Activated CD4-positive, alpha-beta T cell treated with anti-CD3 and anti-CD28 coated beads, Interleukin-2, amount 50 U/mL, for 4 hours (primary cell): ENCODE data around the gene ODF4.
A peak's percentile ranks its signal among the peaks of the same experiment; 100 is the strongest.
"Not testable (repeated sequence)": the region's sequence is repeated elsewhere in the genome, so short reads cannot be mapped to it uniquely, and the experiment has no call there.

Experiments
- DNase-seq, 2 experiments: peaks; one replicate each; pipeline ENCODE4 v3.0.0-alpha.2; 2020

Gene ODF4

DNA sequence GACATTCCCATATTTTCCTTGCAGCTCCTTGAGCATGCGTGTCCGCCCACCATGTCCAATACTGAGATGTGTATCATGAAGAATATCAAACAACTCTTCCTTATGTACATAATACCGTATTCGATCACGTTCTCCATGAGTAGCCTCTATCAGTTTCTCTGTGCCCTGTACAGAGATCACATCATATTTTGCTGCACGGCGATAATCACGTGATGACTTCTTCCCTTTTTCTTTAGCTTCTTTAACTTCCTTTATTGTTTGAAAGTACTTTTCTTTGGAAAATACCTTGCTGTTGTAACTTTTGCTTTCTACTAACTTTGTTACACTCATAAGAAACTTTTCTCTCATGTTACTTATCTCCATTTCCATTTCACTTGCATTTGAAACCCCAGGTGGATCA is 30.3 kb downstream of the ODF4 start:
- DNase-seq, result no peak

DNA sequence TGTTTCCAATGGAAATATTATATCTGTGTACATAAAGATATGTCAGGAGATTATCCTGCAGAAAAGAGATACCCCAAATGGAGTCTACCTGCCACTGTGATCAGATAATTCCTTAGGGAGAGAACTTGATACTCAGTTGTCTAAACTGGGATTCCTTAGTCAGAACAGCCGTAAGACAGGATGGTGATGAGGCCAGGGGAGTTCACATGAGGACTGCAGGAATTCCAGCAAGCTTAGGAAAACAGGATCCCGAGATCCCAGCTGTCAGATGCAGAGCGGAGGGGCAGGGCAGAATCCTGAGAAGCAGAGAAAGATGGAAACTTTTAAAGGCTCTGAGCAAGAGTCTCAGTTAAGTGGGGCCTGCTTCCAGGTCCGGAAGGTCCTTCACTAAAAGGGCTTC is 32.1 kb downstream of the ODF4 start:
- no peak for DNase-seq

GRCh38 chr17:8372422-8372821 is 32.8 kb downstream of the ODF4 start:
- DNase-seq, result no peak

- DNase-seq, result not testable (repeated sequence)
These were observed 34.2 kb downstream of the ODF4 start for GRCh38 chr17:8373856-8374255.

GRCh38 chr17:8375738-8376259 is 36.2 kb downstream of the ODF4 start:
- no peak for DNase-seq

- DNase-seq, result peak; percentile 84 to 87
These were observed 36.8 kb downstream of the ODF4 start, which contains the start of gene KRABD2 for GRCh38 chr17:8376271-8377067. Gene KRABD2, minus strand, starts transcription at chr17:8376704.

GRCh38 chr17:8377422-8377821 is 37.8 kb downstream of the ODF4 start:
- DNase-seq, result no peak

DNA sequence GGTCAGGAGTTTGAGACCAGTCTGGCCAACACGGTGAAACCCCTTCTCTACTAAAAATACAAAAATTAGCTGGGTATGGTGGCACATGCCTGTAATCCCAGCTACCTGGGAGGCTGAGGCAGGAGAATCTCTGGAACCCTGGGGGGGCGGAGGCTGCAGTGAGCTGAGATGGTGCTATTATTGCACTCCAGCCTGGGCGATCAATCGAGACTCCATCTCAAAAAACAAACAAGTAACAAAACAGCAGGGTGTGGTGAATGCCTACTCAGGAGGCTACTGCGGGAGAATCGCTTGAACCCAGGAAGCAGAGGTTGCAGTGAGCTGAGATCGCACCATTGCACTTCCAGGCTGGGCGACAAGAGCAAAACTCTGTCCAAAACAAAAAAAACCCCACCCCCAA is 38.5 kb downstream of the ODF4 start:
- DNase-seq, result not testable (repeated sequence)

DNA sequence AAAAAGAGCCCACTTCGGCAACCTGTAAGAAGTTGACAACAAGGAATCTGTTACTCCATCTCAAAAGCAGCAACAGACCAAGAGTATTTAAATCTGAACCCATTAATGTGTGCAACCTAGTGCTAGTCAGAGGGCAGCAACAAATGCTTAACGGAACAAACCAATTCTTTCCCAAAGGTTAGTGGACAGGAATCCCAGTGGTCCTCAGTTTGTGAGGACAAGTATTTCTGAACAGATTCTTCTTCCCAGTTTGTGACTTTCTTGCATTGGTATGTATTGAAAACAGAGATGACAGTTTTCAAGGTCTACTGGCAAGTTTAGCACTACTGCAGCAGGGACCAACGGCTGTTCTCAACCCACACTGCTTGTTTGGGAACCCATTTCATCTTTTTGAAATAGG is 40.4 kb downstream of the ODF4 start:
- DNase-seq, result no peak

- no peak for DNase-seq
These were observed 42.6 kb downstream of the ODF4 start for GRCh38 chr17:8382052-8382879.

GRCh38 chr17:8382880-8383142 is 43.2 kb downstream of the ODF4 start:
- no peak for DNase-seq

DNA sequence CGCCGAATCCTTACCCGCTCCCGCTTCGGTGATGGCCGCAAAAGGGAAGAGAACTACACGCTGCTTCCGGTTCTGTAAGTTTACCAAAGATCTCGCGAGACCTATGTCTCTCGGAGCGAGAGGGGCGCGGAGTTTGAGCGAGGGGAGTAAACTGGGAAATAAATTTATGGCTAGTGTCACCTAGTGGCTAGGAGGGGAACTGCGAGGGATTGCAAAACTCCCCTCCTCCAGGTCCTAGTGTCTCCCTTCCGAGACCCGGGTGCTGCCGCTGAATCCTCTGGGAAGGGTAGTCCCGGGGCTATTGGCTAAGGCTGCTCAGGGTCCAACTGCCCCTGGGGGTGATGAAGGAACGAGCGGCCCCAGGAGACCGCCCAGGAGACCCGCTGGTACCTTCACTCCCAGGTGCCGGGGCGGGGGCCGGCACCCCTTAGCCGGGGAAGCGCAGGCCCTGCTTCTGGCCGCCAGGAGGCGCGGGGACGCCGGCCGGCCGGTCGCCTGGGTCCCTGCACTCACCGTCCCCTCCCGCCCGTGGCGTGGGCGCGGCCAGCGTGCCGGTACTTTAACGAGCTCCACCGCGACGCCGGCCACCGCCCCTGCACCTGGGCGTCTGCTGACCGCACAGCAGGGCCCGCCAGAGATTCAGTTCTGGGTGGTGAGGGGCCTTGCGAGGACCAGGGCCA is 43.6 kb downstream of the ODF4 start, which contains the start of gene RPL26:
Gene RPL26 (minus strand): TSS at position 51 of the 680 bp plus-strand sequence. CDS start 883 bp downstream, outside the sequence.
- peak; percentile 94 to 95 for DNase-seq

- DNase-seq, result no peak
These were observed 45.2 kb downstream of the ODF4 start for GRCh38 chr17:8384801-8385378.

- no peak for DNase-seq
These were observed 47.2 kb downstream of the ODF4 start for GRCh38 chr17:8386841-8387240.

GRCh38 chr17:8387914-8388651 is 48.4 kb downstream of the ODF4 start:
- DNase-seq, result no peak

DNA sequence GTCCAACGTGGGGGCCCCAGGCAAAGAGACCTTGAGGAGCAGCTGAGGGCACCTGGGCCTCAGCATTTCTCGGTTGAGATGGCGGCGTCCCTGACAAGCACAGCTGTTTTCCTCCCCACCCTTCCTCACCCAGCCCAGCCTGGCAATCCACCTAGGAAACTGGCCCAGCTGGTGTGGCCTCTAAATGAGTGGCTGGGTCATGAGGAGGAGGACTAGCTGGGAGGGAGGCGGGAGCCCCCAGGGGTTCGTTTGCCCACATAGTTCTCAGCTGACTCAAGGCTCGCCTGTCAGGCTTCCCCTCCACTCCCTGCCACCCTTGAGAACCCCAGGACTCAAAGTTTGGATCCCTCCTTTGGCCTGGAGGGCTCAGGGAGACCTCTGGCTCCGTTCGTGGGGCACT is 52.1 kb downstream of the ODF4 start:
- DNase-seq, result no peak

- no peak for DNase-seq
These were observed 52.6 kb downstream of the ODF4 start for GRCh38 chr17:8392274-8392673.

DNA sequence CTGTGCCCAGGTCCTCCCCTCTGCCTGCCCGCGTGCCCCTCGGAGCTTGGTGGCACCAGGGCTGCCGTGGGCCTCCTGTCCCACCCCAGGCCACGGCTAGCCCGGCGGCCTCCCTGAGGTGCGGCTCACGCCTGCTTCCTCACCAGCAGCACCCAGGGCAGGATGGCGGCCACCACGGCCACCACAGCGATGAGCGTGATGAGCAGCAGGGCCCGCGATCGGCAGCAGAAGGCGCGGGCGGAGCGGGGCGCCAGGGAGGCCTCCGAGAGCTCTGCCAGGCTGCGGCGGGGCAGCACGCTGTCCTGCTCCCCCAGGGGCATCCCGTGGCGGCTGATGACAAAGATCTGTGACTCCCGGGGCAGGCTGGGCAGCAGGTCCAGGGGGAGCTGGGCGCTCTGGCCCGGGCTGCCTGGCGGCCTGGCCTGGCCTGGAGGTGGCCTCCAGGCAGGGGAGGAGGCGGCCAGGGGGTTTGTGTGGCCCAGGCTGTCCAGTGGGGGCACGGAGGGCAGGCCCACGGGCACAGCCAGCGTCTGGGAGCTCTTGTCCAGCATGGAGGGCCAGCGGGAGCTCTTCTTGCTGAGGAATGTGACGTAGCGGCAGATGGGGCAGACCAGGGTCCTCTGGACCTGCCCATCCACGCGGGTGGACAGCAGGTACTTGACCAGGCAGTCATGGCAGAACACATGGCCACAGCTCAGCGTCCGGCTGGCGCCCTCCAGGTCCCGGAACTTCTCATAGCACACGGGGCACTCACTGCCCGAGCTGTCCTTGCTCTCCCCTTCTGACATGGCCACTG is 53.2 kb downstream of the ODF4 start:
- no peak for DNase-seq

- peak in 1 of 2 experiments; percentile 11 for DNase-seq
These were observed 54.0 kb downstream of the ODF4 start for GRCh38 chr17:8393470-8394231.

DNA sequence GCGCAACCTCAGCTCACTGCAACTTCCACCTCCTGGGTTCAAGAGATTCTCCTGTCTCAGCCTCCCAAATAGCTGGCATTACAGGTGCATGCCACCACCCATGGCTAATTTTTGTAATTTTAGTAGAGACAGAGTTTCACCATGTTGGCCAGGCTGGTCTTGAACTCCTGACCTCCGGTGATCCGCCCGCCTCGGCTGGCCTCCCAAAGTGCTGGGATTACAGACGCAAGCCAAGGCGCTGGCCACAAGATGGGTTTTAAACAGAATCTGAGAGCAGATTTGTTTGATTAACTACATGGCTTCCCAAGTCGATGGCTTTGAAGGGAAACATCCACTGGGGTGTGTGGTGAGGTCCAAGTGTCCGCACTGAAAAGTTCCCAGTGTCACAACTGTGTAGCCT is 54.9 kb downstream of the ODF4 start:
- DNase-seq, result not testable (repeated sequence)
